Measurements from ENCODE around the gene SH3BP2. TPM values are rescaled to one million over a fixed set of nuclear protein-coding genes. Genes with fewer than 3 reads are reported as not detected.
A peak's percentile ranks its signal among the peaks of the same experiment; 100 is the strongest.

Gene SH3BP2
- total RNA-seq, 6 donors from 2014 or later = 59.1 to 358 (median 103) TPM

- DNase-seq (peak in 1 of 2 donors; percentile 80), ATAC-seq (ENCODE audit: low FRiP score in 2 of 2) (peak; percentile 51 to 87)
- peak overlapping the region in 1 of 4 donors; percentile 13 for H3K4me3 ChIP-seq
- H3K27ac ChIP-seq = peak overlapping the region; percentile 75 to 86 (median 80)
- TF ChIP-seq POLR2AphosphoS5 (IDR thresholded peaks at IDR 0.05) = peak; percentile 85 to 88
- no peak for TF ChIP-seq CTCF (IDR thresholded peaks at IDR 0.05)
- peak; percentile 32 to 96 (median 85) for TF ChIP-seq EP300 (IDR thresholded peaks at IDR 0.05)
- TF ChIP-seq POLR2A (IDR thresholded peaks at IDR 0.05) = no peak
- H3K36me3 ChIP-seq = no peaks in the 10 kb centered on the region
- H3K9me3 ChIP-seq = no peaks in the 10 kb centered on the region
- peaks cover 87 to 98% (median 91%) of the 10 kb centered on the region in 4 donors for H3K4me1 ChIP-seq
- H3K27me3 ChIP-seq = no peaks in the 10 kb centered on the region
- 45 to 54% methylated on average over 6 of the region's 6 CpGs for WGBS, 2 donors
These were observed 67.8 kb downstream of the SH3BP2 start for GRCh38 chr4:2860391-2861348.

GRCh38 chr4:2861631-2862436 lies 68.9 kb downstream of the SH3BP2 start:
- Histone ChIP-seq H3K36me3 (no peaks in the 10 kb centered on the region), H3K9me3 (no peaks in the 10 kb centered on the region), H3K4me3 (peak overlapping the region in 2 of 4 donors; percentile 2 to 13), H3K27me3 (no peaks in the 10 kb centered on the region), H3K27ac (peak overlapping the region; percentile 75 to 86 (median 80)), H3K4me1 (peaks cover 94 to 100% (median 96%) of the 10 kb centered on the region in 4 donors)
- DNase-seq (no peak), ATAC-seq (ENCODE audit: low FRiP score in 2 of 2) (peak in 1 of 2 donors; percentile 39)
- 73 to 79% methylated on average over 4 of the region's 4 CpGs for WGBS, 2 donors
- TF ChIP-seq POLR2A (IDR thresholded peaks at IDR 0.05) (no peak), POLR2AphosphoS5 (IDR thresholded peaks at IDR 0.05) (no peak), EP300 (IDR thresholded peaks at IDR 0.05) (no peak), CTCF (IDR thresholded peaks at IDR 0.05) (no peak)

- Histone ChIP-seq H3K4me3 (peak overlapping the region in 2 of 4 donors; percentile 2 to 13), H3K36me3 (no peaks in the 10 kb centered on the region), H3K27me3 (no peaks in the 10 kb centered on the region), H3K9me3 (no peaks in the 10 kb centered on the region), H3K27ac (peak overlapping the region; percentile 75 to 86 (median 80)), H3K4me1 (peaks cover 96 to 100% (median 96%) of the 10 kb centered on the region in 4 donors)
- WGBS, 2 donors = 31 to 53% methylated on average over 1 of the region's 1 CpG
- DNase-seq = peak in 1 of 2 donors; percentile 47
- ATAC-seq (ENCODE audit: low FRiP score in 2 of 2) = peak in 1 of 2 donors; percentile 57
- TF ChIP-seq POLR2A (IDR thresholded peaks at IDR 0.05) = no peak
- TF ChIP-seq EP300 (IDR thresholded peaks at IDR 0.05) = no peak
These were observed 69.6 kb downstream of the SH3BP2 start for GRCh38 chr4:2862528-2862927.

GRCh38 chr4:2863649-2864048 lies 70.8 kb downstream of the SH3BP2 start:
- H3K27ac ChIP-seq = peak overlapping the region in 2 of 4 donors; percentile 82 to 86
- peaks cover 94 to 100% (median 95%) of the 10 kb centered on the region in 4 donors for H3K4me1 ChIP-seq
- H3K4me3 ChIP-seq = no peak overlapping the region
- TF ChIP-seq POLR2AphosphoS5 (IDR thresholded peaks at IDR 0.05) = no peak
- no peak for TF ChIP-seq CTCF (IDR thresholded peaks at IDR 0.05)
- TF ChIP-seq EP300 (IDR thresholded peaks at IDR 0.05) = no peak
- TF ChIP-seq POLR2A (IDR thresholded peaks at IDR 0.05) = no peak
- no peaks in the 10 kb centered on the region for H3K9me3 ChIP-seq
- ATAC-seq (ENCODE audit: low FRiP score in 2 of 2) = no peak
- DNase-seq = no peak
- H3K27me3 ChIP-seq = no peaks in the 10 kb centered on the region
- H3K36me3 ChIP-seq = no peaks in the 10 kb centered on the region
